Skin of body (tissue), 2 donors: ENCODE measurements around the gene SYNGR1. TPM values are rescaled to one million over a fixed set of nuclear protein-coding genes. Genes with fewer than 3 reads are reported as not detected.
A peak's percentile ranks its signal among the peaks of the same experiment; 100 is the strongest.

Experiments used
- DNase-seq: peaks from one replicate; lab custom pipeline; 2025; lab: John Stamatoyannopoulos, UW
- total RNA-seq: library from RNA; depleted of rRNA; stranded (reverse); fragments of >200 nt; gene quantifications from one replicate; pipeline ENCODE4 v1.2.3, GENCODE V29; 2014

The SYNGR1 gene, protein sequence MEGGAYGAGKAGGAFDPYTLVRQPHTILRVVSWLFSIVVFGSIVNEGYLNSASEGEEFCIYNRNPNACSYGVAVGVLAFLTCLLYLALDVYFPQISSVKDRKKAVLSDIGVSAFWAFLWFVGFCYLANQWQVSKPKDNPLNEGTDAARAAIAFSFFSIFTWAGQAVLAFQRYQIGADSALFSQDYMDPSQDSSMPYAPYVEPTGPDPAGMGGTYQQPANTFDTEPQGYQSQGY
- 14.6 TPM for total RNA-seq

GRCh38 chr22:39349967-39350726 lies at the start of gene SYNGR1:
TSS of gene SYNGR1 (plus strand) at chr22:39349991. CDS start at chr22:39350011, 20 bp downstream.
- DNase-seq, result no peak

GRCh38 chr22:39300186-39300830 lies 49.5 kb upstream of the SYNGR1 start:
- DNase-seq, result no peak

- no peak for DNase-seq
Observed at GRCh38 chr22:39301108-39301507, 48.7 kb upstream of the SYNGR1 start.

- DNase-seq, result no peak
Observed at GRCh38 chr22:39301926-39302325, 47.9 kb upstream of the SYNGR1 start.

DNA sequence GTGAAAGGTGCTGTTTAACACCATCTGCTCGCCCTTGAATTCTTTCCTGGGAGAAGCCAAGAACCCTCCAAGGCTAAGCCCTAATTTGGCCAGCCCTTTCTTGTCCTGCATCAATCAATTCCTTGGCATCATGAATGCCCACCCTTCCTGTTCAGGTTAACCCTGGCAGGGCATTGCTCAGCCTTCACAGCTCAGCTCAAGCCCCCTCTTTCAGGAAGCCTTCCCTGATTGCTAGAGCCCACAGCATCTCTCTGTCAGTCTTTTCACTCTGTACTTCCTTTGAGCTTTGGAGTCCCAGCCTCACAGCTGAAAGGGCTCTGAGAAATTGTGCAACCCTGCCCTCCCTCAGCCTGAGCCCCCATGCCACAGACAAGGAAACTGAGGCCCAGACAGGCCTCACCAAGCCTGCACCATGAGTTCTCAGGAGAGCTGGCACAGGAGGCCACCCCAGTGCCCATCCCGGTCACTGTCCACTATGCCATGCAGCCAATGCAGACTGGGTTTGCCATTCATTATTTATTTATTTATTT lies 47.3 kb upstream of the SYNGR1 start:
- no peak for DNase-seq

DNA sequence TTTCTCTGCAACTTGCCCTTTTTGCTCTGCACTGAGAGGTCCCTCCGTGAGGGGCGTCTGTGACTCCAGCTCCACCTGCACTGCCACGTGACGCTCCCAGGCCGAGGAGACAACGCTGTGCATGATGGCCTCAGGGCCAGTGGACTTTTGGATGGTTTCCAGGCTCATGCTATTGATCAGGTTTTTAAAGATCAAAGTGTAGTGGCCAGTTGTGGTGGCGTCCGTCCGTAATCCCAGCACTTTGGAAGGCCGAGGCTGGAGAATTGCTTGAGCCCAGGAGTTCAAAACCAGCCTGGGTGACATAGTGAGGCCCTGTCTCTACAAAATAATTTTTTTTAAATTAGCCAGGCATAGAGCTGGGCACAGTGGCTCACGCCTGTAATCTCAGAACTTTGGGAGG lies 46.4 kb upstream of the SYNGR1 start:
- DNase-seq, result no peak

GRCh38 chr22:39303892-39304671 lies 45.7 kb upstream of the SYNGR1 start:
- DNase-seq, result no peak

GRCh38 chr22:39306456-39307361 lies 43.1 kb upstream of the SYNGR1 start:
- DNase-seq, result no peak

GRCh38 chr22:39308614-39309363 lies 41.0 kb upstream of the SYNGR1 start:
- peak; percentile 67 for DNase-seq

GRCh38 chr22:39309364-39309861 lies 40.4 kb upstream of the SYNGR1 start:
- DNase-seq, result no peak

- no peak for DNase-seq
Observed at GRCh38 chr22:39309881-39310714, 39.7 kb upstream of the SYNGR1 start.

- DNase-seq, result no peak
Observed at GRCh38 chr22:39311592-39312400, 38.0 kb upstream of the SYNGR1 start.

- no peak for DNase-seq
Observed at GRCh38 chr22:39312410-39312809, 37.4 kb upstream of the SYNGR1 start.

DNA sequence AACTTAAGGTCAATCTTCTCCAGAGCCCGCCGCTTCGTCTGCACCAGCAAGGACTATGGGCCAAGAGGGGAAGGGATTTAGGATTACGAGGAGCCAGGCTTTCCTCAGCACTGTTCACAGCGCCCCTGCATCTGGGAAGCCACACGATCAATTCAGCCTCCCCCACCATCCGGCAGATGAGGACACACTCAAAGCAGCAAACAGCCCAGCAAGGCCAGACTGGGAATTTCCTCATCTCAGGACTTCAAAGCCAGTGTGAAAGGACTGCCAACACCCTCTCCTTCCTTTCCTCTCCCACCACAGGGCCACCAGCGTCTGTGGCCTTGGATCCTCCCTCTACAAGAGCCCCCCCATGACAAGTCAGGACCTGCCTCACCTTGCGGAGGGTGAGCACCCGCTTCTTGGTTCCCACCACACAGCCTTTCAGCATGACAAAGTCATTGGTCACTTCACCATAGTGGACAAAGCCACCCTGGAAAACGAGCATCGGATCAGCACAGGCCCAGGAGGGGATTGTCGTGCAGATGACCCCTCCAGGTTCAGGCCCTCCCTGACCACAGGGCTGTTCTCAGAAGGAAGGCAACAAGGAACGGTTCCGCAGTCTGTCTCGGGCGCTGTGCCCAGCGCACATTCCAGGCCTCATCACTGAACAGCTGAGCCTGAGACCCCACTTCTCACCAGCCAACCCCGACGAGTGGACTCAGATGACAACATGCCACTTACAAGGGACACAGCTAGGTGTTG lies 36.4 kb upstream of the SYNGR1 start:
- no peak for DNase-seq

DNA sequence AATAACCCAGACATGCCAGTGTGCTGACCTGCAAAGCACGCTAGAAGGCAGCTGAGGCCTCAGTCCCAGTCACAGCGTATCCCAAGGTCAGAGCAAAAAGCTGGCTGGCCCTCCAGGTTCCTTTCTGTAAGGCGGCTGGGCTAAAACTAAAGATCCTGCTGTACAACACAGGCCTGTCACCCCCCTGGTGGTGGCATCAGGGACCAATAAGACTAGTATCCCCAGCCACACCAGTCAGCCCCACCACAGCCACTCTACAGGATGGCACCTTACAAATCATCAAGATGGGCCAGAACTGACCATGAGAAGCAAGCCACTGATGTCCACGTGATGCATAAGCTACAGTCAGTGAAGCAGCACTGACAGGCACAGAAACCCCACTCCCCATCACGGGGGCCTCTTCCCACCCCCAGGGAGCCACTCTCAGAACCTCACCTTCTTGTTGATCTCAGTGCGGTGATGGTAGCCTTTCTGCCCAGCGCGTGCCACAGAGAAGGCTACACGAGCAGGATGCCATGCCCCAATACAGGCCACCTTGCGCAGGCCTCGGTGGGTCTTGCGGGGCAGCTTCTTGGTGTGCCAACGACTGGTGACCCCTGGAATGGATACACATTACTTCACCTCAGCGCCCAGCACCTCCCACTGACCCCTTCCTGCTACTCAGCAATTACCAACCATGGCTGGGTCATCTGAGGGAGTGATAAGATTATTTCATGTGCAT lies 35.4 kb upstream of the SYNGR1 start:
- no peak for DNase-seq

- DNase-seq, result no peak
Observed at GRCh38 chr22:39315389-39315788, 34.4 kb upstream of the SYNGR1 start.
